Naive thymus-derived CD4-positive, alpha-beta T cell (primary cell): ENCODE data around the gene TPR. TPM values are rescaled to one million over a fixed set of nuclear protein-coding genes. Genes with fewer than 3 reads are reported as not detected.

Experiments used
- ATAC-seq: fragments of 150-1000 bp; cut with Tn5 transposase; 2 replicates; pipeline ENCODE4 v1.10.0; 2021; ENCODE audit warnings: mild to moderate bottlenecking, moderate library complexity
- CTCF ChIA-PET: fragments of 350-600 bp; sonication (Branson Sonifier 250); formaldehyde crosslinking; loops from one replicate; lab custom pipeline; 2021; ENCODE audit warnings: antibody characterized with exemption; lab: Charles Lee
- POLR2A ChIA-PET: fragments of 350-600 bp; sonication (Branson Sonifier 250); formaldehyde crosslinking; loops from one replicate; lab custom pipeline; 2021; ENCODE audit warnings: antibody characterized with exemption, inconsistent platforms; lab: Charles Lee
- DNase-seq, 9 donors: peaks; one replicate each; pipeline versions ENCODE4 v3.0.0 to v3.0.0-alpha.2; 2020 to 2022; ENCODE audit warnings: mixed read lengths in 1 of 9
- H3K27ac ChIP-seq: one replicate; pipeline ENCODE4 v1.7.0; 2013; ENCODE audit warnings: mild to moderate bottlenecking, low read depth, low read length, moderate library complexity
- H3K27me3 ChIP-seq, 2 donors: one replicate each; pipeline ENCODE4 v1.7.0; 2013; ENCODE audit warnings: low read length in 2 of 2, mild to moderate bottlenecking in 2 of 2, moderate library complexity in 2 of 2; ENCODE audit not compliant: control insufficient read depth in 2 of 2, insufficient read depth in 2 of 2
- H3K36me3 ChIP-seq, 3 experiments: 1 replicate in 2 of 3; 2 replicates in 1 of 3; pipeline ENCODE4 v1.7.0; 2013; ENCODE audit warnings: low read length in 3 of 3, mild to moderate bottlenecking in 3 of 3, moderate library complexity in 1 of 3; ENCODE audit not compliant: insufficient read depth in 3 of 3, control insufficient read depth in 2 of 3
- H3K4me1 ChIP-seq, 2 donors: one replicate each; pipeline ENCODE4 v1.7.0; 2013; ENCODE audit warnings: low read length in 2 of 2, mild to moderate bottlenecking in 2 of 2, moderate library complexity in 1 of 2; ENCODE audit not compliant: control insufficient read depth in 2 of 2, insufficient read depth in 2 of 2
- H3K4me3 ChIP-seq: 2 replicates; pipeline ENCODE4 v1.7.0; 2013; ENCODE audit warnings: mild to moderate bottlenecking, low read length
- H3K9me3 ChIP-seq, 3 experiments: 1 replicate in 2 of 3; 2 replicates in 1 of 3; pipeline ENCODE4 v1.7.0; 2013; ENCODE audit warnings: low read length in 3 of 3; ENCODE audit not compliant: control insufficient read depth in 2 of 3
- H3K27ac Mint-ChIP-seq, 9 donors: one replicate each; pipeline ENCODE4 v1.8.0; 2020 to 2022; ENCODE audit warnings: mixed read lengths in 9 of 9, mild to moderate bottlenecking in 8 of 9, moderate library complexity in 5 of 9, inconsistent platforms in 2 of 9
- H3K27me3 Mint-ChIP-seq, 5 donors: one replicate each; pipeline ENCODE4 v1.8.0; 2021 to 2022; ENCODE audit warnings: mixed read lengths in 5 of 5, mild to moderate bottlenecking in 1 of 5
- H3K36me3 Mint-ChIP-seq, 5 donors: one replicate each; pipeline ENCODE4 v1.8.0; 2020 to 2022; ENCODE audit warnings: mixed read lengths in 5 of 5, mild to moderate bottlenecking in 3 of 5, inconsistent platforms in 1 of 5
- H3K4me1 Mint-ChIP-seq, 7 donors: one replicate each; pipeline ENCODE4 v1.8.0; 2020 to 2022; ENCODE audit warnings: mixed read lengths in 7 of 7, mild to moderate bottlenecking in 3 of 7, inconsistent platforms in 1 of 7
- H3K4me3 Mint-ChIP-seq, 10 donors: one replicate each; pipeline ENCODE4 v1.8.0; 2020 to 2022; ENCODE audit warnings: mild to moderate bottlenecking in 10 of 10, mixed read lengths in 10 of 10, moderate library complexity in 6 of 10, inconsistent platforms in 2 of 10
- H3K9me3 Mint-ChIP-seq, 11 donors: one replicate each; pipeline ENCODE4 v1.8.0; 2020 to 2022; ENCODE audit warnings: mixed read lengths in 11 of 11, mild to moderate bottlenecking in 4 of 11, inconsistent platforms in 1 of 11, moderate library complexity in 1 of 11
- intact Hi-C, 2 donors: fragments of 100-400 bp; cut with micrococcal nuclease; formaldehyde crosslinking; loops; one replicate each; pipeline ENCODE4 v1.15.1; 2023
- polyA plus RNA-seq, 2 donors: library from polyadenylated mRNA; unstranded; fragments of 300-500 nt; fragmentation: Illumina TruSeq; gene quantifications; one replicate each; pipeline ENCODE4 v1.2.3, GENCODE V29; 2021
- total RNA-seq, 6 experiments: library from RNA in 5 of 6; stranded (reverse) in 5 of 6; gene quantifications; 1 replicate in 5 of 6; 2 replicates in 1 of 6; pipeline ENCODE4 v1.2.3 and lab custom pipeline; 2021 to 2026

TPR gene
- total and polyA plus RNA-seq, 7 experiments from 2014 or later = 40.3 to 195 (median 140) TPM

GRCh38 chr1:186308264-186309060, 66.6 kb downstream of the TPR start:
- Mint-ChIP-seq H3K27ac (no peak overlapping the region), H3K36me3 (peaks cover 0 to 37% (median 20%) of the 10 kb centered on the region in 5 donors), H3K4me1 (peaks cover 23 to 53% (median 34%) of the 10 kb centered on the region in 7 donors), H3K4me3 (no peak overlapping the region), H3K27me3 (no peaks in the 10 kb centered on the region), H3K9me3 (peaks cover 0 to 5% (median 0%) of the 10 kb centered on the region in 11 donors)
- DNase-seq (peak in 2 of 9 donors; percentile 22 to 38), ATAC-seq (no peak)
- intact Hi-C loops = loop anchor here (1.0 to 10.0 kb wide), 5 partner anchors 14 to 1554 kb away; partner anchors contain the start of genes EDEM3 (in 2 of the 2), IVNS1ABP (in 1 of the 2) and RNF2 (in 1 of the 2)
- H3K4me1 ChIP-seq = peaks cover 3 to 60% of the 10 kb centered on the region in 2 donors
- H3K27ac ChIP-seq = peak overlapping the region; percentile 38
- POLR2A ChIA-PET = interaction anchor here (0.7 to 2.1 kb wide), 12 partner anchors 8 to 1554 kb away, joined by 3 to 12 read pairs (median 4); partner anchors contain the start of genes PRG4 and TPR
- H3K27me3 ChIP-seq = no peaks in the 10 kb centered on the region
- peaks cover 0 to 5% (median 0%) of the 10 kb centered on the region in 3 experiments for H3K9me3 ChIP-seq
- H3K36me3 ChIP-seq = peaks cover 0 to 11% (median 8%) of the 10 kb centered on the region in 3 experiments
- CTCF ChIA-PET = interaction anchor here (0.7 to 2.0 kb wide), 11 partner anchors 8 to 113 kb away, joined by 3 to 12 read pairs (median 3); partner anchors contain the start of genes ODR4 and TPR
- no peak overlapping the region for H3K4me3 ChIP-seq

DNA sequence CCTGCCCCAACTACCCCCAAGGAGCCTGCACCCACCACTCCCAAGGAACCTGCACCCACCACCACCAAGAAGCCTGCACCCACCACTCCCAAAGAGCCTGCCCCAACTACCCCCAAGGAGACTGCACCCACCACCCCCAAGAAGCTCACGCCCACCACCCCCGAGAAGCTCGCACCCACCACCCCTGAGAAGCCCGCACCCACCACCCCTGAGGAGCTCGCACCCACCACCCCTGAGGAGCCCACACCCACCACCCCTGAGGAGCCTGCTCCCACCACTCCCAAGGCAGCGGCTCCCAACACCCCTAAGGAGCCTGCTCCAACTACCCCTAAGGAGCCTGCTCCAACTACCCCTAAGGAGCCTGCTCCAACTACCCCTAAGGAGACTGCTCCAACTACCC, 67.6 kb downstream of the TPR start:
- Histone ChIP-seq H3K4me3 (no peak overlapping the region), H3K27me3 (no peaks in the 10 kb centered on the region), H3K9me3 (peaks cover 0 to 5% (median 0%) of the 10 kb centered on the region in 3 experiments), H3K4me1 (peaks cover 3 to 71% of the 10 kb centered on the region in 2 donors), H3K27ac (peak overlapping the region; percentile 38), H3K36me3 (peaks cover 0 to 5% (median 4%) of the 10 kb centered on the region in 3 experiments)
- intact Hi-C loops = loop anchor here (10.0 kb wide), 4 partner anchors 613 to 1553 kb away; partner anchors contain the start of genes EDEM3 (in 2 of the 2), IVNS1ABP (in 1 of the 2) and RNF2 (in 1 of the 2)
- Mint-ChIP-seq H3K4me1 (peaks cover 25 to 59% (median 39%) of the 10 kb centered on the region in 7 donors), H3K4me3 (peak overlapping the region in 2 of 10 donors; percentile 46 to 70), H3K27me3 (no peaks in the 10 kb centered on the region), H3K9me3 (peaks cover 0 to 5% (median 0%) of the 10 kb centered on the region in 11 donors), H3K27ac (peak overlapping the region in 3 of 9 donors; percentile 16 to 55 (median 49)), H3K36me3 (peaks cover 0 to 34% (median 14%) of the 10 kb centered on the region in 5 donors)
- ATAC-seq (no peak), DNase-seq (no peak)
- POLR2A ChIA-PET = interaction anchor here (1.1 to 2.1 kb wide), 5 partner anchors 9 to 68 kb away, joined by 3 to 10 read pairs (median 6); partner anchors contain the start of gene TPR
- CTCF ChIA-PET = interaction anchor here (1.4 to 2.0 kb wide), 3 partner anchors 34 to 68 kb away, joined by 3 to 12 read pairs (median 4); partner anchors contain the start of genes ODR4 and TPR

- peaks cover 32 to 67% (median 49%) of the 10 kb centered on the region in 7 donors for H3K4me1 Mint-ChIP-seq
- intact Hi-C loops = loop anchor here (1.0 to 10.0 kb wide), 5 partner anchors 69 to 1552 kb away; partner anchors contain the start of genes EDEM3 (in 2 of the 2), IVNS1ABP (in 1 of the 2), ODR4 (in 1 of the 2) and RNF2 (in 1 of the 2)
- H3K9me3 ChIP-seq = peaks cover 0 to 5% (median 0%) of the 10 kb centered on the region in 3 experiments
- ATAC-seq (no peak), DNase-seq (peak in 2 of 9 donors; percentile 33 to 35)
- no peaks in the 10 kb centered on the region for H3K27me3 ChIP-seq
- H3K4me1 ChIP-seq = peaks cover 3 to 79% of the 10 kb centered on the region in 2 donors
- POLR2A ChIA-PET = interaction anchor here (1.0 to 3.3 kb wide), 4 partner anchors 14 to 944 kb away, joined by 3 to 32 read pairs (median 6); no protein-coding TSS in a partner anchor
- CTCF ChIA-PET = interaction anchor here (1.2 to 8.1 kb wide), 2 partner anchors 16 to 18 kb away, joined by 5 to 50 read pairs; no protein-coding TSS in a partner anchor
- peak overlapping the region; percentile 82 to 95 (median 91) for H3K27ac Mint-ChIP-seq
- peak overlapping the region; percentile 22 to 87 (median 61) for H3K4me3 Mint-ChIP-seq
- no peaks in the 10 kb centered on the region for H3K36me3 ChIP-seq
- peaks cover 0 to 29% (median 8%) of the 10 kb centered on the region in 5 donors for H3K36me3 Mint-ChIP-seq
- peaks cover 0 to 5% (median 0%) of the 10 kb centered on the region in 11 donors for H3K9me3 Mint-ChIP-seq
- no peaks in the 10 kb centered on the region for H3K27me3 Mint-ChIP-seq
- no peak overlapping the region for H3K4me3 ChIP-seq
- H3K27ac ChIP-seq = peak overlapping the region; percentile 58
Measured at GRCh38 chr1:186306533-186306932, 68.5 kb downstream of the TPR start.

DNA sequence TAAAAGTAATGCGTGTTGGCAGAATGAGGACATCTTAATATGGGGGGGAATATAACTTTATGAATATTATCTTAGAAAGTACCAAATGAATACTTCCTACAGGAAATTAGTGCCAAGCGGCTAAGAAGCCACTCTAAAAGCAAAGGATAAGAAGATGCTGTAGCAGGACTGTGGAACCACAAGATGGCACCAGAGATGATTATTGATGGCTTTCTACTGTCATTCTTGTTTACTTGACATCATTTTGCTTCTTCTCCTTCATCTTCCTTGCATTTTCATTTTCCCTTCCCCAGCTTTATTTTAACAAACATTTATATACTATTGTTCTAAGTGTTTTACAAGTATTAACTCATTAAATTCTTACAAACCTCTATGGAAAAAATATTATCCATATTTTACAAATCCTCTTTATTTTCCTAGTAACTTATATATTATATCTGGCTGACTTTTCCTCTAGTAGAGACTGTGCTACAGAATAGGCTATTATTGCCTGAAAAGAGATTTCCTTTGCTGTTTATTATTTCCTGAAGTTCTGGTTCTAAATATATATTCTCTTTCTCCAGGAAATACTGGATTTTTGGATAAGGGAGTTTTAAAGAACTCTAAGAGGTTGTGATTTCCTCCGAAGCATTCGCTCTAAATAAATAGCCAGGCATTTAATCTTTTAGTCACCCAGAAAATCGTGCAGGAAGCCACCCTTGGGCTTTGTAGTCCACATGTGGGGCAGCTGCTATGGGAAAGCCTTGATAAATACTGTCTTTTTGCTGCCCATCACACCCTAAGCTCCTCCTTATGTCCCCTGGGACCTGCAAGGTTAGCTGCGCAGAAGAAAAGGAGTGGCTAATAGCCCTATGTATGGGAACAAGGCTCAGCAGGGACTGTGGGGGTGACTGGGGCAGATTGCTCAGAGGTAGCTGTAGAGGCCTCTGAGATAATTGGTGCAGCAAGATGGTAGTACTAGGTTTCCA, 69.8 kb downstream of the TPR start:
- H3K36me3 ChIP-seq = no peaks in the 10 kb centered on the region
- Mint-ChIP-seq H3K27me3 (no peaks in the 10 kb centered on the region), H3K36me3 (peaks cover 0 to 26% (median 5%) of the 10 kb centered on the region in 5 donors), H3K4me3 (peak overlapping the region in 9 of 10 donors; percentile 2 to 76 (median 45)), H3K4me1 (peaks cover 35 to 66% (median 56%) of the 10 kb centered on the region in 7 donors), H3K27ac (peak overlapping the region; percentile 82 to 95 (median 91)), H3K9me3 (peaks cover 0 to 5% (median 0%) of the 10 kb centered on the region in 11 donors)
- CTCF ChIA-PET = interaction anchor here (0.6 to 8.1 kb wide), 12 partner anchors 9 to 42 kb away, joined by 3 to 50 read pairs (median 4); partner anchors contain the start of gene PRG4
- peak in 6 of 9 donors; percentile 34 to 51 (median 42) for DNase-seq
- H3K4me3 ChIP-seq = no peak overlapping the region
- intact Hi-C loops = loop anchor here (1.0 to 10.0 kb wide), 11 partner anchors 8 to 1550 kb away; partner anchors contain the start of genes EDEM3 (in 2 of the 2), IVNS1ABP (in 1 of the 2), ODR4 (in 1 of the 2) and RNF2 (in 1 of the 2)
- no peaks in the 10 kb centered on the region for H3K27me3 ChIP-seq
- peak; percentile 39 for ATAC-seq
- peak overlapping the region; percentile 58 for H3K27ac ChIP-seq
- H3K9me3 ChIP-seq = peaks cover 0 to 5% (median 0%) of the 10 kb centered on the region in 3 experiments
- POLR2A ChIA-PET = interaction anchor here (0.6 to 3.3 kb wide), 4 partner anchors 15 to 20 kb away, joined by 3 to 32 read pairs (median 8); no protein-coding TSS in a partner anchor
- peaks cover 3 to 83% of the 10 kb centered on the region in 2 donors for H3K4me1 ChIP-seq

- Histone ChIP-seq H3K36me3 (no peaks in the 10 kb centered on the region), H3K4me1 (peaks cover 3 to 74% of the 10 kb centered on the region in 2 donors), H3K27ac (peak overlapping the region; percentile 58), H3K4me3 (no peak overlapping the region), H3K27me3 (no peaks in the 10 kb centered on the region), H3K9me3 (peaks cover 0 to 5% (median 0%) of the 10 kb centered on the region in 3 experiments)
- Mint-ChIP-seq H3K4me3 (peak overlapping the region; percentile 0 to 77 (median 40)), H3K9me3 (peaks cover 0 to 5% (median 0%) of the 10 kb centered on the region in 11 donors), H3K4me1 (peaks cover 33 to 78% (median 68%) of the 10 kb centered on the region in 7 donors), H3K27me3 (no peaks in the 10 kb centered on the region), H3K36me3 (peaks cover 0 to 24% (median 0%) of the 10 kb centered on the region in 5 donors), H3K27ac (peak overlapping the region; percentile 60 to 94 (median 91))
- CTCF ChIA-PET = interaction anchor here (0.7 to 8.1 kb wide), 8 partner anchors 9 to 29 kb away, joined by 3 to 50 read pairs (median 4); no protein-coding TSS in a partner anchor
- POLR2A ChIA-PET = interaction anchor here (0.6 to 3.3 kb wide), 6 partner anchors 9 to 71 kb away, joined by 3 to 32 read pairs (median 8); partner anchors contain the start of genes ODR4 and TPR
- DNase-seq (peak in 7 of 9 donors; percentile 31 to 86 (median 69)), ATAC-seq (peak; percentile 81)
- intact Hi-C loops = loop anchor here (1.0 to 10.0 kb wide), 7 partner anchors 16 to 1549 kb away; partner anchors contain the start of genes EDEM3 (in 2 of the 2), IVNS1ABP (in 1 of the 2), ODR4 (in 1 of the 2) and RNF2 (in 1 of the 2)
Measured at GRCh38 chr1:186303911-186304310, 71.1 kb downstream of the TPR start.
